ENCODE data around the gene WDR27.

WDR27 gene

GRCh38 chr6:169592558-169592957 lies 109.3 kb downstream of the WDR27 start:
- DNase-seq (ENCODE audit: low spot score), result no peak

GRCh38 chr6:169591616-169592015 lies 110.2 kb downstream of the WDR27 start:
- no peak for DNase-seq (ENCODE audit: low spot score)

GRCh38 chr6:169590376-169590939 lies 111.4 kb downstream of the WDR27 start:
- no peak for DNase-seq (ENCODE audit: low spot score)

- no peak for DNase-seq (ENCODE audit: low spot score)
Measured at GRCh38 chr6:169589699-169590257, 112.1 kb downstream of the WDR27 start.

GRCh38 chr6:169589293-169589692 lies 112.5 kb downstream of the WDR27 start:
- DNase-seq (ENCODE audit: low spot score), result no peak

- DNase-seq (ENCODE audit: low spot score), result no peak
Measured at GRCh38 chr6:169587975-169588374, 113.9 kb downstream of the WDR27 start.

GRCh38 chr6:169583886-169584541 lies 117.8 kb downstream of the WDR27 start:
- DNase-seq (ENCODE audit: low spot score), result no peak

- DNase-seq (ENCODE audit: low spot score), result no peak
Measured at GRCh38 chr6:169579407-169580111, 122.3 kb downstream of the WDR27 start.

GRCh38 chr6:169577974-169578373 lies 123.9 kb downstream of the WDR27 start:
- no peak for DNase-seq (ENCODE audit: low spot score)

GRCh38 chr6:169577236-169577635 lies 124.6 kb downstream of the WDR27 start:
- no peak for DNase-seq (ENCODE audit: low spot score)

- no peak for DNase-seq (ENCODE audit: low spot score)
Measured at GRCh38 chr6:169575821-169576220, 126.0 kb downstream of the WDR27 start.

- DNase-seq (ENCODE audit: low spot score), result no peak
Measured at GRCh38 chr6:169575365-169575764, 126.5 kb downstream of the WDR27 start.

GRCh38 chr6:169574420-169574819 lies 127.4 kb downstream of the WDR27 start:
- DNase-seq (ENCODE audit: low spot score), result no peak

- no peak for DNase-seq (ENCODE audit: low spot score)
Measured at GRCh38 chr6:169573883-169574282, 127.9 kb downstream of the WDR27 start.

GRCh38 chr6:169571123-169571962 lies 130.5 kb downstream of the WDR27 start:
- DNase-seq (ENCODE audit: low spot score), result no peak

- DNase-seq (ENCODE audit: low spot score), result no peak
Measured at GRCh38 chr6:169568314-169569087, 133.3 kb downstream of the WDR27 start.

GRCh38 chr6:169567819-169568218 lies 134.0 kb downstream of the WDR27 start:
- DNase-seq (ENCODE audit: low spot score), result no peak

GRCh38 chr6:169566961-169567750 lies 134.7 kb downstream of the WDR27 start:
- DNase-seq (ENCODE audit: low spot score), result no peak

- DNase-seq (ENCODE audit: low spot score), result no peak
Measured at GRCh38 chr6:169566319-169566718, 135.5 kb downstream of the WDR27 start.

- no peak for DNase-seq (ENCODE audit: low spot score)
Measured at GRCh38 chr6:169564453-169565240, 137.2 kb downstream of the WDR27 start.
